ENCODE data around the gene RAD21L1. TPM values are rescaled to one million over a fixed set of nuclear protein-coding genes. Genes with fewer than 3 reads are reported as not detected.

The RAD21L1 gene
- total and polyA plus RNA-seq, 2 of the 8 experiments (the other 6 are each of a cell fraction or from before 2014, with no cell fraction given), result 0.06 to 0.26 TPM

DNA sequence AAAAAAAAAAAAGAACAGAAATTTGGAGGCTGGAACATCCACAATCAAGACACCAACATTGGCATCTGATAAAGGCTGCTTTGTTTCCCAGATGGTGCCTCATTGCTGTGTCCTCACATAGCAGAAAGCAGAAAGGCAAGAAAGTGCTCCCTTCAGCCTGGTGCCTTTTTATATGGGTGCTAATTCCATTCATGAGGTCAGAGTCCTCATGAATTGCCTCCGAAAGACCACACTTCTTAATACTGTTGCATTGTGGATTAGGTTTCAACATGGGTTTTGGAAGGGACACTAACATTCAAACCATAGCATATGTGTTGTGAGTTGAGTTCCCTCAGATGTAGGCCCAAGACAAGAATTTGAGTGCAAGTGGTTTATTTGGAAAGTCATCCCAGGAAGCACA, 30.6 kb upstream of the RAD21L1 start:
- Histone ChIP-seq H3K79me1 (ENCODE audit: low read depth, low read length) (no peaks in the 10 kb centered on the region; the same call in 1 of the 2 replicates), H3K36me3 (ENCODE audit: control insufficient read depth in 2 of 4, insufficient read depth in 4 of 4, low read length in 3 of 4) (no peaks in the 10 kb centered on the region), H3K23ac (ENCODE audit: insufficient read length) (no peak overlapping the region), H4K5ac (ENCODE audit: insufficient read length, low read depth, low read length) (no peak overlapping the region), H3K27ac (ENCODE audit: low read depth, low read length) (no peak overlapping the region), H4K8ac (ENCODE audit: extremely low read depth, insufficient read depth, low read length) (no peak overlapping the region), H4K91ac (replicated peaks; ENCODE audit: insufficient read length, low read length) (no peak overlapping the region), H2AK5ac (ENCODE audit: low read depth, low read length) (no peak overlapping the region), H4K20me1 (replicated peaks in 1 of 2; ENCODE audit: control insufficient read depth in 1 of 2, insufficient read depth in 2 of 2, low read length in 2 of 2) (no peaks in the 10 kb centered on the region), H3K9me3 (ENCODE audit: insufficient read depth in 2 of 2, low read depth in 1 of 2, low read length in 1 of 2) (no peaks in the 10 kb centered on the region), H3K27me3 (replicated peaks in 1 of 4; ENCODE audit: control insufficient read depth in 3 of 4, extremely low read depth in 1 of 4, insufficient read depth in 3 of 4, low read length in 3 of 4) (no peaks in the 10 kb centered on the region; a peak in 1 of 7 replicates), H3K9ac (replicated peaks in 1 of 4; ENCODE audit: extremely low read depth in 1 of 4, low read depth in 3 of 4, low read length in 3 of 4) (no peak overlapping the region), H3K56ac (replicated peaks; ENCODE audit: insufficient read length, low read depth, low read length) (no peak overlapping the region), H3K4me2 (ENCODE audit: insufficient read depth in 1 of 2, low read depth in 2 of 2, low read length in 2 of 2) (no peak overlapping the region), H2BK5ac (ENCODE audit: low read depth, low read length) (no peak overlapping the region), H3K4me3 (ENCODE audit: extremely low read depth in 1 of 4, insufficient read depth in 2 of 4, low read depth in 3 of 4, low read length in 4 of 4) (no peak overlapping the region), H2BK120ac (replicated peaks; ENCODE audit: low read depth, low read length) (no peak overlapping the region), H3K4me1 (replicated peaks in 1 of 4; ENCODE audit: control insufficient read depth in 3 of 4, insufficient read depth in 4 of 4, low read length in 3 of 4) (no peaks in the 10 kb centered on the region), H3K23me2 (ENCODE audit: low read depth, low read length) (no peaks in the 10 kb centered on the region), H2BK20ac (ENCODE audit: low read length) (no peak overlapping the region), H3K14ac (ENCODE audit: insufficient read length) (no peak overlapping the region), H2BK12ac (ENCODE audit: low read depth, low read length) (no peak overlapping the region), H2BK15ac (ENCODE audit: low read length) (no peak overlapping the region), H3K4ac (replicated peaks; ENCODE audit: insufficient read length, low read depth, low read length) (no peak overlapping the region), H2AFZ (ENCODE audit: low read length) (no peak overlapping the region), H3K18ac (ENCODE audit: extremely low read depth, low read length) (no peak overlapping the region), H3K79me2 (ENCODE audit: control insufficient read depth in 1 of 2, insufficient read depth in 2 of 2, low read length in 2 of 2) (no peaks in the 10 kb centered on the region)
- TF ChIP-seq TAF7 (optimal IDR thresholded peaks at IDR 0.05; ENCODE audit: borderline replicate concordance, low read depth, low read length) (no peak), ZNF274 (IDR thresholded peaks at IDR 0.05; ENCODE audit: borderline replicate concordance, extremely low read depth, low read length) (no peak), SRF (IDR thresholded peaks at IDR 0.05; ENCODE audit: low read depth, low read length) (no peak), POU5F1 (IDR thresholded peaks at IDR 0.05; ENCODE audit: low read depth, low read length) (no peak), EGR1 (IDR thresholded peaks at IDR 0.05; ENCODE audit: borderline replicate concordance, low read depth, low read length) (no peak)
- POLR2A ChIA-PET (ENCODE audit: partially characterized antibody), result no interaction called here
- 88% methylated on average over 1 of the region's 1 CpG; no CpG with 5 or more reads in 1 of the 2 experiments for WGBS, 2 experiments (ENCODE audit: extremely low coverage in 1 of 2, insufficient coverage in 1 of 2, insufficient read length in 1 of 2, insufficient replicate concordance in 2 of 2, low coverage in 1 of 2, low lambda C conversion rate in 2 of 2, missing lambda C conversion rate in 1 of 2)
- no peak for FAIRE-seq
- no peak for DNase-seq (ENCODE audit: low read depth in 1 of 2, low spot score in 2 of 2)
- CTCF ChIA-PET (ENCODE audit: partially characterized antibody), result interaction anchor here (1.9 kb wide), 1 partner anchor 14 kb away, joined by 6 read pairs; no protein-coding TSS in a partner anchor

Data from H1 (cell line).